OCI-LY1 (cell line): Measurements from ENCODE around the gene ANO2.

Source experiments
- CTCF ChIP-seq: fragments of 200-600 bp; sonication (generic), shearing (Covaris generic); IDR thresholded peaks from 2 replicates; pipeline ENCODE4 v1.5.1; 2017; ENCODE audit warnings: mild to moderate bottlenecking, antibody characterized with exemption, low read length, moderate library complexity, mixed read lengths
- EZH2 ChIP-seq: fragments of 200-600 bp; sonication (generic), shearing (Covaris generic); IDR thresholded peaks from 2 replicates; pipeline ENCODE4 v1.8.0; 2017; ENCODE audit warnings: borderline replicate concordance, mixed run types, mild to moderate bottlenecking, antibody characterized with exemption, low read length, moderate library complexity, mixed read lengths

- TF ChIP-seq CTCF: no peak
- no peak for TF ChIP-seq EZH2
Observed at GRCh38 chr12:5678176-5678575, 266.9 kb downstream of the ANO2 start.
